ENCODE data around the gene ADD1.

GRCh38 chr4:2893772-2894171 is 50.1 kb downstream of the ADD1 start:
- TF ChIP-seq CTCF (IDR thresholded peaks at IDR 0.05) (no peak), ZFX (IDR thresholded peaks at IDR 0.05; ENCODE audit: borderline replicate concordance) (no peak)
